ENCODE results near the gene ANTKMT.

Gene ANTKMT

GRCh38 chr16:720990-721764 is at the start of gene ANTKMT:
Gene ANTKMT (plus strand): TSS chr16:721146. CDS start chr16:721275, 129 bp downstream.
- DNase-seq (ENCODE audit: low read depth in 1 of 2, low spot score in 1 of 2): peak; percentile 43 to 58

GRCh38 chr16:671353-672131 is 49.4 kb upstream of the ANTKMT start:
- no peak for DNase-seq (ENCODE audit: low read depth in 1 of 2, low spot score in 1 of 2)

GRCh38 chr16:672371-672770 is 48.6 kb upstream of the ANTKMT start:
- DNase-seq (ENCODE audit: low read depth in 1 of 2, low spot score in 1 of 2): no peak

GRCh38 chr16:672851-673250 is 48.1 kb upstream of the ANTKMT start:
- DNase-seq (ENCODE audit: low read depth in 1 of 2, low spot score in 1 of 2): no peak

- DNase-seq (ENCODE audit: low read depth in 1 of 2, low spot score in 1 of 2): no peak
Measured at GRCh38 chr16:673399-673991, 47.5 kb upstream of the ANTKMT start.

GRCh38 chr16:674214-674881 is 46.6 kb upstream of the ANTKMT start:
- DNase-seq (ENCODE audit: low read depth in 1 of 2, low spot score in 1 of 2): no peak

- DNase-seq (ENCODE audit: low read depth in 1 of 2, low spot score in 1 of 2): no peak
Measured at GRCh38 chr16:674968-675883, 45.7 kb upstream of the ANTKMT start, which contains the start of gene RHBDL1. Gene RHBDL1 (plus strand): TSS chr16:675671. CDS start chr16:675791, 120 bp downstream.

- DNase-seq (ENCODE audit: low read depth in 1 of 2, low spot score in 1 of 2): no peak
Measured at GRCh38 chr16:675884-676564, 44.9 kb upstream of the ANTKMT start.

GRCh38 chr16:676565-676902 is 44.4 kb upstream of the ANTKMT start:
- DNase-seq (ENCODE audit: low read depth in 1 of 2, low spot score in 1 of 2): no peak

GRCh38 chr16:676913-677312 is 44.0 kb upstream of the ANTKMT start:
- no peak for DNase-seq (ENCODE audit: low read depth in 1 of 2, low spot score in 1 of 2)

GRCh38 chr16:677316-678190 is 43.4 kb upstream of the ANTKMT start:
- DNase-seq (ENCODE audit: low read depth in 1 of 2, low spot score in 1 of 2): no peak

- DNase-seq (ENCODE audit: low read depth in 1 of 2, low spot score in 1 of 2): no peak
Measured at GRCh38 chr16:678209-678857, 42.6 kb upstream of the ANTKMT start.

GRCh38 chr16:678858-679813 is 41.8 kb upstream of the ANTKMT start:
- DNase-seq (ENCODE audit: low read depth in 1 of 2, low spot score in 1 of 2): peak in 1 of 2 donors; percentile 32

- DNase-seq (ENCODE audit: low read depth in 1 of 2, low spot score in 1 of 2): peak; percentile 79 to 85
Measured at GRCh38 chr16:679814-680624, 40.9 kb upstream of the ANTKMT start, which contains the start of gene STUB1. Gene STUB1 (plus strand): TSS chr16:680410. CDS start chr16:680526, 116 bp downstream.

GRCh38 chr16:680625-680945 is 40.4 kb upstream of the ANTKMT start:
- no peak for DNase-seq (ENCODE audit: low read depth in 1 of 2, low spot score in 1 of 2)

GRCh38 chr16:680967-681745 is 39.8 kb upstream of the ANTKMT start:
- DNase-seq (ENCODE audit: low read depth in 1 of 2, low spot score in 1 of 2): no peak

Data from stimulated activated CD4-positive, alpha-beta T cell treated with anti-CD3 and anti-CD28 coated beads, Interleukin-15, amount 100 ng/mL, for 1 hour (primary cell).